Subcutaneous adipose tissue (tissue), 4 donors: ENCODE data around the gene MYPN. TPM values are rescaled to one million over a fixed set of nuclear protein-coding genes. Genes with fewer than 3 reads are reported as not detected.

Experiments used
- CTCF ChIP-seq: fragments of 450-650 bp; IDR thresholded peaks from one replicate; pipeline ENCODE4 v1.5.1; 2016; ENCODE audit warnings: low read depth, mild to moderate bottlenecking, control low read depth, antibody characterized with exemption, moderate library complexity
- total RNA-seq, 4 donors: library from RNA; depleted of rRNA; stranded (reverse); fragments of >200 nt; gene quantifications; one replicate each; pipeline ENCODE4 v1.1.0, GENCODE V29; 2016

The MYPN gene
- total RNA-seq, 4 donors from 2014 or later, result not detected

DNA sequence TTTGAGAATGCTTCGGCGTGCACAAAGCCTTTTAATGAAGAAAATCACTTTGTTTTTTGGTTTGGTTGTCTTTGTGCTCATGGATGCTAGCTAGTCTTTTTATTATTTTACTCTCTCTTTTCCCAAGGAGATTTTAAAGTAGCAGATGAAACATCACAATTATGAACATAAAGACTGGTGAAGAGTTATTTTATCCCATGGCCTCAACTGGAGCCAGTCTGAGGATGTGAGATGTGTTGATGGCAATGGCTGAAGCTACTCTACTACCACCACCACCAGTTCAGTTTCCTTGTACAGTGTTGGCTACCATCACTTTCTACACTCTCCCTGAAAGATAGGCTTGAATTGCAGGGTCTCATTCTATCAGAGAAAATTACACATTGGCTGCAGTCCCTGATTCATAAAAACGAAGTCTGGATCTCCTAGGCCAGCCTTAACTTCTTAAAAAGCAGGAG is 33.7 kb upstream of the MYPN start:
- no peak for TF ChIP-seq CTCF

- TF ChIP-seq CTCF, result no peak
Observed at GRCh38 chr10:68077026-68077425, 32.3 kb upstream of the MYPN start.

- no peak for TF ChIP-seq CTCF
Observed at GRCh38 chr10:68079434-68079833, 29.9 kb upstream of the MYPN start.

DNA sequence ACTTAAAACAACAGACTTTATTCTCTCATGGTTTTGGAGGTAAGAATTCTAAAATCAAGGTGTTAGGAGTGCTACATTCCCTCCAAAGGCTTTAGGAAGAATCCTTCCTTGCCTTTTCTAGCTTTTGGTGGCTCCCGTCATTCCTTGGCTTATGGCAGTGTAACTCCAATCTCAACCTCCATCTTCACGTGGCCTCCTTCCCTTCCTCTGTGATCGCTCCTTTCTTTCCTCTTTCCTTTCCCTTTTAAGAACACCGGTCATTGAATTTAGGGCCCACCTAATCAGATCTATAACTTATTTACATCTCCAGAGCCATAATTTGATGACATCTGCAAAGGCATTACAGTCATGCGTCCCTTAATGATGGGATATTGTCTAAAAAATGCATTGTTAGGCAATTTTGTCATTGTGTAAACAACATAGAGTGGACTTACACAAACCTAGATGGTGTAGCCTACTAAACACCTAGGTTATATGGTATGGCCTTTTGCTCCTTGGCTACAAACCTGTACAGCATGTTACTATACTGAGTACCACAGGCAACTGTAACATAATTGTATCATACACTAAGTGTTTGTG is 28.3 kb upstream of the MYPN start:
- TF ChIP-seq CTCF, result no peak

DNA sequence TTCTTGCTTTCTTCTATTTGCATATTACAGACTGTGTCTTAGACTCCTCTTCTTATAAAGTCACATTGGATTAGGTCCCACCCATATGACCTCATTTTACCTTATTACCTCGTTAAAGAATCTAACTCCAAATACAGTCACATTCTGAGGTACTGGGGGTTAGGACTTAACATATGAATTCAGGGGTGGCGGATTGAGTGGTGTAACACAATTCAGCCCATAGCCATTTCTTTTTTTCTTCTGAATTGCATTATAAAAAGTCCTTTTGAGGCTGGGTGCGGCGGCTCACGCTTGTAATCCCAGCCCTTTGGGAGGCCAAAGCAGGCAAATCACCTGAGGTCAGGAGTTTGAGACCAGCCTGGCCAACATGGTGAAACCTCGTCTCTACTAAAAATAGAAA is 27.4 kb upstream of the MYPN start:
- no peak for TF ChIP-seq CTCF

GRCh38 chr10:68082872-68083271 is 26.4 kb upstream of the MYPN start:
- no peak for TF ChIP-seq CTCF

- TF ChIP-seq CTCF, result no peak
Observed at GRCh38 chr10:68083953-68084352, 25.3 kb upstream of the MYPN start.
